ENCODE results near the gene RRAD.

RRAD gene

GRCh38 chr16:66931665-66932064, 6.3 kb upstream of the RRAD start:
- no peak overlapping the region for H3K4me3 ChIP-seq (ENCODE audit: low read depth, low read length)
- TF ChIP-seq, protein P1, sequence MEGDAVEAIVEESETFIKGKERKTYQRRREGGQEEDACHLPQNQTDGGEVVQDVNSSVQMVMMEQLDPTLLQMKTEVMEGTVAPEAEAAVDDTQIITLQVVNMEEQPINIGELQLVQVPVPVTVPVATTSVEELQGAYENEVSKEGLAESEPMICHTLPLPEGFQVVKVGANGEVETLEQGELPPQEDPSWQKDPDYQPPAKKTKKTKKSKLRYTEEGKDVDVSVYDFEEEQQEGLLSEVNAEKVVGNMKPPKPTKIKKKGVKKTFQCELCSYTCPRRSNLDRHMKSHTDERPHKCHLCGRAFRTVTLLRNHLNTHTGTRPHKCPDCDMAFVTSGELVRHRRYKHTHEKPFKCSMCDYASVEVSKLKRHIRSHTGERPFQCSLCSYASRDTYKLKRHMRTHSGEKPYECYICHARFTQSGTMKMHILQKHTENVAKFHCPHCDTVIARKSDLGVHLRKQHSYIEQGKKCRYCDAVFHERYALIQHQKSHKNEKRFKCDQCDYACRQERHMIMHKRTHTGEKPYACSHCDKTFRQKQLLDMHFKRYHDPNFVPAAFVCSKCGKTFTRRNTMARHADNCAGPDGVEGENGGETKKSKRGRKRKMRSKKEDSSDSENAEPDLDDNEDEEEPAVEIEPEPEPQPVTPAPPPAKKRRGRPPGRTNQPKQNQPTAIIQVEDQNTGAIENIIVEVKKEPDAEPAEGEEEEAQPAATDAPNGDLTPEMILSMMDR (IDR thresholded peaks at IDR 0.05; ENCODE audit: low read depth, low read length, missing control alignments), result no peak
- no peak for DNase-seq (ENCODE audit: low read depth)

DNA sequence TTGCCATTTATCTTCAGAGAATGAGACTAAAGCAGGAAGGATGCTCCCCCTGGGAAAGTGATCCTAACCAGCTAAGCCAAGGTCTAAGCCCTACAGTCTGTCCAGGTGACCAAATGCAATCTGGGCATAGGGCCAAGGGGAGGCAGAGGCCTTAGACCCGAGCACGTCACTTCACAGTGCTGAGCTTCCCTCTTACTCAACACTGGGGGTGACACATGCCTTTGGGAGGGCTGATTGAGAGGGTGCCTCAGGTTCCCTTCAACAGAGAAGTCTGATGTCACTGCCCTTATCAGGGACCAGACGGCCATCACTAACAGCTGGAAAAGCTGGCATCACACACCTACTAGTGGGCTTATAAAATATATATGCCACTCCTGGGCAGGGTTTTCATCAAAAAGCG, 4.9 kb upstream of the RRAD start:
- TF ChIP-seq, protein P1 (IDR thresholded peaks at IDR 0.05; ENCODE audit: low read depth, low read length, missing control alignments), result no peak
- DNase-seq (ENCODE audit: low read depth), result no peak
- no peak overlapping the region for H3K4me3 ChIP-seq (ENCODE audit: low read depth, low read length)

DNA sequence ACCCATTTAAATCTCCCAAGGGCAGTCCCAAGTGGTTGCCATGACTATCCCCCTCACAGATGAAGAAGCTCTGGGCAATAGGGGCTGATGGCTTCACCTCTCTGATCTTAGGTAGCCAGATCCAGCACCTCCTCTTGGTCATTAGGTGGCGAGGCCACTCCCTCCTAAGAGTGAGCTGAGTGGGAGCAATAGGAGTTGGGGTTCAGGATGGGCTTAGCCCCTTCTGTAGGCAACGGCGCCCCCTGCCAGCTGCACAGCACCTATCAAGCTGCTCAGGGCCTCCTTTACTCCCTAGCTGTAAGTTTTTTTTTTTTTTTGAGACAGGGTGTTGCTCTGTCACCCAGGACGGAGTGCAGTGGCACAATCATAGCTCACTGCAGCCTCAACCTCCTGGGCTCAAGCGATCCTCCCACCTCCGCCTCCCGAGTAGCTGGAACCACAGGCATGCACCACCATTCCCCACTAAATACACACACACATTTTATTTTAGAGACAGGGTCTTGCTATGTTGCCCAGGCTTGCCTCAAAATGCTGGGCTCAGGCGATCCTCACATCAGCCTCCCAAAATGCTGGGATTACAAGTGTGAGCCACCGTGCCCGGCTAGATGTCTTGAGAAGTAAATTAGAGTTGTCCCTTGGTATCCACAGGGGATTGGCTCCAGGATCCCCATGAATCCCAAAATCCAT, 3.5 kb upstream of the RRAD start:
- no peak for DNase-seq (ENCODE audit: low read depth)
- TF ChIP-seq, protein P1 (IDR thresholded peaks at IDR 0.05; ENCODE audit: low read depth, low read length, missing control alignments), result peak; percentile 36
- no peak overlapping the region for H3K4me3 ChIP-seq (ENCODE audit: low read depth, low read length)

- H3K4me3 ChIP-seq (ENCODE audit: low read depth, low read length), result no peak overlapping the region
- TF ChIP-seq, protein P1 (IDR thresholded peaks at IDR 0.05; ENCODE audit: low read depth, low read length, missing control alignments), result no peak
- no peak for DNase-seq (ENCODE audit: low read depth)
These were observed 2.7 kb upstream of the RRAD start for GRCh38 chr16:66927918-66928649.

- no peak for DNase-seq (ENCODE audit: low read depth)
These were observed 1.7 kb upstream of the RRAD start for GRCh38 chr16:66926961-66927436.

DNA sequence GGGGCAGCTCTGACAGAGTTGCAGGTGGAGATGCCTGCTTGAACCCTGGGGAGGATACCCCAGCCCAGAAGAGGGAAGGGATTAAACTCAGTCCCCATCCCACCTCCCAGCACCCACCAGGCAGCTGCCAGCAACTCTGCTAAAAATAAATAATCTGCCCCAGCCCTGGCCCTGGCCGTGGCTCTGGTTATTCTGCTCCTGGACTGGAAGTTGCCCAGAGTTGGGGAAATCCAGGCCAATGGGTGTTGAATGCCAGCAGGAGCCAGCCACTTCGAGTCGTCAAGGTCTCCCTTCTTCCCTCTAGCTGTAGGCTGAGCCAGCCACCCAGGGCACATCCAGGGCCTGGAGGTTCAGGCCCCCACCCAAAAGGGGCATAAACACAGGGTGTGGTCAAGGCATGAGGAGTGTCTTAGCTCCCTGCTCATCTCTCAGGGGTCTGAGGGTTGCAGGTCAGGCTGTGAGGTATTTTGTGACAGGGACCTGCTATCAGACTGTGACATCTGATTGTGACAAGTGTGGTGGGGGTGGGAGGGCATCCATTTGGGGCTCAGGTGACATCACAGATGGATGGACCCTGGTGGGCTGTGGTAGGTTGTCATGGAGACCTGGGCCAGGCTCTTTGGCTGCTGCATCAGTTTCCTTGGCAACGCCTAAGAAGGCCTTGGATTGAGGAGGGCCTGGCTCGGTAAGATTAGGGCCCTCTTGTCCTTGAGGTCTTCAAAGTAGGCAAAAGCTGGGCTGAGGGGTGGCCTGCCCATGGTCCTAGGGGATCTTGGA, 1.0 kb upstream of the RRAD start:
- no peak for DNase-seq (ENCODE audit: low read depth)
- TF ChIP-seq, protein P1 (IDR thresholded peaks at IDR 0.05; ENCODE audit: low read depth, low read length, missing control alignments), result no peak
- no peak overlapping the region for H3K4me3 ChIP-seq (ENCODE audit: low read depth, low read length)

More at GRCh38 chr16:66926961-66927436, 1.7 kb upstream of the RRAD start:
- TF ChIP-seq, protein P1 (IDR thresholded peaks at IDR 0.05; ENCODE audit: low read depth, low read length, missing control alignments), result no peak
- H3K4me3 ChIP-seq (ENCODE audit: low read depth, low read length), result no peak overlapping the region

Data from GM12864 (cell line).